H1 (cell line): ENCODE data around the gene PDE1A. TPM values are rescaled to one million over a fixed set of nuclear protein-coding genes. Genes with fewer than 3 reads are reported as not detected.

Source experiments
- CHD7 ChIP-seq: fragments of 300-600 bp; sonication (generic); IDR thresholded peaks from 2 replicates; pipeline ENCODE4 v1.7.1; 2012; ENCODE audit warnings: low read length, moderate library complexity, mild to moderate bottlenecking, inconsistent platforms; ENCODE audit not compliant: insufficient replicate concordance
- E2F6 ChIP-seq: IDR thresholded peaks from 2 replicates; pipeline ENCODE4 v1.6.1; 2012; ENCODE audit warnings: inconsistent platforms
- GABPA ChIP-seq: IDR thresholded peaks from 2 replicates; pipeline ENCODE4 v1.6.1; 2011; ENCODE audit warnings: mild to moderate bottlenecking, low read length, moderate library complexity, borderline replicate concordance; ENCODE audit not compliant: insufficient read depth
- KDM5A ChIP-seq: fragments of 200-600 bp; IDR thresholded peaks from 2 replicates; pipeline ENCODE4 v1.7.1; 2012; ENCODE audit warnings: mild to moderate bottlenecking, low read length, inconsistent platforms, mixed read lengths
- POLR2A ChIP-seq, 2 experiments: IDR thresholded peaks; 1 replicate in 1 of 2; 2 replicates in 1 of 2; pipeline ENCODE4 v1.6.1; 2011; ENCODE audit warnings: low read depth in 2 of 2, low read length in 2 of 2, mild to moderate bottlenecking in 2 of 2; ENCODE audit errors: control extremely low read depth in 1 of 2
- SIN3A ChIP-seq, 2 experiments: IDR thresholded peaks in 1 of 2; conservative IDR thresholded peaks in 1 of 2; 2 replicates each; pipeline ENCODE4 v1.6.1; 2011 to 2012; ENCODE audit warnings: low read length in 2 of 2, improper control_type of control experiment in 1 of 2, low read depth in 1 of 2, mild to moderate bottlenecking in 1 of 2
- SIX5 ChIP-seq: IDR thresholded peaks from 2 replicates; pipeline ENCODE4 v1.6.1; 2011; ENCODE audit warnings: mild to moderate bottlenecking, low read depth, low read length
- polyA plus RNA-seq, 7 experiments: library from polyadenylated mRNA; depleted of rRNA in 3 of 7; stranded (reverse) in 5 of 7; unstranded in 2 of 7; fragments of >200 nt in 5 of 7; fragments of 200-250 nt in 2 of 7; gene quantifications; 1 replicate in 5 of 7; 2 replicates in 1 of 7; 4 replicates in 1 of 7; pipeline versions ENCODE4 v1.2.1 to v1.2.3, GENCODE V29; 2011 to 2013; ENCODE audit warnings: missing spikeins in 2 of 7, mixed read lengths in 2 of 7
- total RNA-seq: library from RNA; stranded (reverse); fragmentation: NEBNext Ultra II Directional; extraction: Animal tissue kit (Norgen Biotek cat#: 25700); gene quantifications from 2 replicates; pipeline ENCODE4 v1.2.1, GENCODE V29; 2021

The PDE1A gene
- total and polyA plus RNA-seq, 2 of the 8 experiments (the other 6 are each of a cell fraction or from before 2014, with no cell fraction given) = 0.34 TPM; not detected in 1

- TF ChIP-seq CHD7 = no peak
- TF ChIP-seq SIX5 = no peak
- no peak for TF ChIP-seq POLR2A (IDR thresholded peaks at IDR 0.05; ENCODE audit: control extremely low read depth in 1 of 2, low read depth in 2 of 2, low read length in 2 of 2)
- no peak for TF ChIP-seq GABPA
- TF ChIP-seq SIN3A (conservative IDR thresholded peaks at IDR 0.05 in 1 of 2, IDR thresholded peaks at IDR 0.05 in 1 of 2; ENCODE audit: low read depth in 1 of 2, low read length in 2 of 2) = no peak
- TF ChIP-seq E2F6 = no peak
- TF ChIP-seq KDM5A = no peak
Observed at GRCh38 chr2:182375862-182376261, 51.0 kb downstream of the PDE1A start (continued).
